ENCODE results near the gene ZNHIT1. TPM values are rescaled to one million over a fixed set of nuclear protein-coding genes. Genes with fewer than 3 reads are reported as not detected.

Gene ZNHIT1
- total and polyA plus RNA-seq, 4 donors, result 49.2 to 167 (median 70.9) TPM

DNA sequence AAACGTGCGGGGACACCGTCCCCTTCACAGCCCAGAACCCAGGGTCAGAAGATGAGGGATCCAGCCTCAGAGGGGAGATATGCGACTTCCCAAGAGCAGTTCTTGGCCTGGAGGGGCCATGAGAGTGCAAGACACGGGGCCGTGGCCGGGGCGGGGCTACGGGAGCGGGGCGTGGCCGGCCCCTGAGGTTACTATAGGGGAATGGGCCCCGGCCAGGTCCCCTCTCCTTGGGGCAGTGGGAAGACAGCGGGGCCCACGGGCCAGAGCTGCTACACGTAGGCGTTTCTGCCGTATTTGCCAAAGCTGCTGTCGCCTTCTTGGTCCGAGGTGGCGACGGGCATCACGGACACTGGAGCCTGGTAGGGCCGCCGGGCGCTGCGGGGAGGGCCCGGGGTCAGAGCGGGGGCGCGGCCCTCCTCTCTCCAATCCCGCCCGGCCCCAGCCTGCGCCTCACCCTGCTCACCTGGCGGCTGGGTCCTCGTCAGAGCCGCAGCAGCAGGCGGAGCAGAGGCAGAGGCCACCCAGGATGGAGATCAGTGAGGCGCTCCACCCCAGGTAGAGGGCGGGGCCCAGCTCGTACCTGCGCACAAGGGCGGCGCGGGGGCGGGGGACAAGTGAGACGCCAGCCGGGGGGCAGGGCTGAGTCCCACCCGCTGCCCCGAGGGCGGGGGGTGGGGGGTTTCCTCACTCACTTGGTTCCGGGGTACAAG lies 14.3 kb downstream of the ZNHIT1 start:
- Histone ChIP-seq H3K4me1 (ENCODE audit: control insufficient read depth in 5 of 5, insufficient read depth in 5 of 5, low read length in 5 of 5) (peaks cover 0 to 13% (median 7%) of the 10 kb centered on the region in 5 donors), H3K36me3 (ENCODE audit: control insufficient read depth in 4 of 4, insufficient read depth in 4 of 4, low read length in 4 of 4) (peaks cover 3 to 22% (median 4%) of the 10 kb centered on the region in 4 donors), H3K4me3 (peak overlapping the region; percentile 36), H3K9ac (ENCODE audit: insufficient read depth in 1 of 2, low read length in 2 of 2) (no peak overlapping the region), H3K9me3 (ENCODE audit: control insufficient read depth in 4 of 4, insufficient read depth in 3 of 4, low read length in 3 of 4) (no peaks in the 10 kb centered on the region), H3K27ac (ENCODE audit: low read depth in 1 of 2, low read length in 1 of 2) (peak overlapping the region in 1 of 2 donors; percentile 71), H3K27me3 (ENCODE audit: control insufficient read depth in 3 of 3, insufficient read depth in 3 of 3, low read length in 2 of 3) (no peaks in the 10 kb centered on the region)
- DNase-seq, result peak in 1 of 3 donors; percentile 43
- ATAC-seq (ENCODE audit: insufficient read depth, low FRiP score), result peak; percentile 76
- WGBS, 2 donors, result 35 to 76% methylated on average over 51 to 52 of the region's 52 CpGs
- TF ChIP-seq, protein P1, sequence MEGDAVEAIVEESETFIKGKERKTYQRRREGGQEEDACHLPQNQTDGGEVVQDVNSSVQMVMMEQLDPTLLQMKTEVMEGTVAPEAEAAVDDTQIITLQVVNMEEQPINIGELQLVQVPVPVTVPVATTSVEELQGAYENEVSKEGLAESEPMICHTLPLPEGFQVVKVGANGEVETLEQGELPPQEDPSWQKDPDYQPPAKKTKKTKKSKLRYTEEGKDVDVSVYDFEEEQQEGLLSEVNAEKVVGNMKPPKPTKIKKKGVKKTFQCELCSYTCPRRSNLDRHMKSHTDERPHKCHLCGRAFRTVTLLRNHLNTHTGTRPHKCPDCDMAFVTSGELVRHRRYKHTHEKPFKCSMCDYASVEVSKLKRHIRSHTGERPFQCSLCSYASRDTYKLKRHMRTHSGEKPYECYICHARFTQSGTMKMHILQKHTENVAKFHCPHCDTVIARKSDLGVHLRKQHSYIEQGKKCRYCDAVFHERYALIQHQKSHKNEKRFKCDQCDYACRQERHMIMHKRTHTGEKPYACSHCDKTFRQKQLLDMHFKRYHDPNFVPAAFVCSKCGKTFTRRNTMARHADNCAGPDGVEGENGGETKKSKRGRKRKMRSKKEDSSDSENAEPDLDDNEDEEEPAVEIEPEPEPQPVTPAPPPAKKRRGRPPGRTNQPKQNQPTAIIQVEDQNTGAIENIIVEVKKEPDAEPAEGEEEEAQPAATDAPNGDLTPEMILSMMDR (IDR thresholded peaks at IDR 0.05; ENCODE audit: control extremely low read depth, extremely low read depth), result no peak

DNA sequence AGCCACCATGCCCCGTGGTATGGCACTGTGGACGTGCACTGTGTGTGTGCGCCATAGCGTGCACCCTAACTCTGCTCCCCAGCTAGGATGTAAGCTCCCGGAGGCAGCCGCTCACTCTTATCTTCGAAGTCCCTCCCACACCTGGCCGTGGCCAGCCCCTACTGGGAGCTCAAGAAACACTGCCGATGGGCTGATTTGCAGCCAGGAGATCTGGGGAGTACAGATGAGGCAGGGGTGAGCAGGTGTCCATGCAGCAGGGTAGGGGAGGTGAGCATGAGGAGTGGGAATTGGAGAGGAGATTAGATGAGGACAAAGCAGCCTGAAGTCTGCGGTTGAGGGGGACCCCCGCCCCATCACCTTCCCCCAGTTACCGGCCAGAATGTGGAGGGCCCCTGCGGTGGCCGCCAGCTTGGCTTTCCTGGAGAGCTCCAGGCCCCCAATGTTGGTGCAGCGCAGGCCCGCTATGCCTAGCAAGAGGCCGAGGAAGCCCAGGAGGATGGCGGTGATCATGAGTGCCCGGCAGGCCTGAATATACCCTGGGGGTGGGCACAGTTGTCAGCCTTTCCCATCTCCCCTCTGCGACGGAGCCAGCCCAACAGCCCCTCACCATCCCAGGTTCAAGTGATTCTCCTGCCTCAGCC lies 16.1 kb downstream of the ZNHIT1 start:
- no peak for ATAC-seq (ENCODE audit: insufficient read depth, low FRiP score)
- no peaks in the 10 kb centered on the region for H3K9me3 ChIP-seq (ENCODE audit: control insufficient read depth in 4 of 4, insufficient read depth in 3 of 4, low read length in 3 of 4)
- no peak overlapping the region for H3K9ac ChIP-seq (ENCODE audit: insufficient read depth in 1 of 2, low read length in 2 of 2)
- peaks cover 3 to 22% (median 8%) of the 10 kb centered on the region in 4 donors for H3K36me3 ChIP-seq (ENCODE audit: control insufficient read depth in 4 of 4, insufficient read depth in 4 of 4, low read length in 4 of 4)
- TF ChIP-seq, protein P1 (IDR thresholded peaks at IDR 0.05; ENCODE audit: control extremely low read depth, extremely low read depth), result no peak
- no peaks in the 10 kb centered on the region for H3K27me3 ChIP-seq (ENCODE audit: control insufficient read depth in 3 of 3, insufficient read depth in 3 of 3, low read length in 2 of 3)
- no peak for DNase-seq
- H3K4me3 ChIP-seq, result no peak overlapping the region
- no peak overlapping the region for H3K27ac ChIP-seq (ENCODE audit: low read depth in 1 of 2, low read length in 1 of 2)
- peaks cover 0 to 18% (median 13%) of the 10 kb centered on the region in 5 donors for H3K4me1 ChIP-seq (ENCODE audit: control insufficient read depth in 5 of 5, insufficient read depth in 5 of 5, low read length in 5 of 5)
- WGBS, 2 donors, result 88 to 93% methylated on average over 21 of the region's 21 CpGs

DNA sequence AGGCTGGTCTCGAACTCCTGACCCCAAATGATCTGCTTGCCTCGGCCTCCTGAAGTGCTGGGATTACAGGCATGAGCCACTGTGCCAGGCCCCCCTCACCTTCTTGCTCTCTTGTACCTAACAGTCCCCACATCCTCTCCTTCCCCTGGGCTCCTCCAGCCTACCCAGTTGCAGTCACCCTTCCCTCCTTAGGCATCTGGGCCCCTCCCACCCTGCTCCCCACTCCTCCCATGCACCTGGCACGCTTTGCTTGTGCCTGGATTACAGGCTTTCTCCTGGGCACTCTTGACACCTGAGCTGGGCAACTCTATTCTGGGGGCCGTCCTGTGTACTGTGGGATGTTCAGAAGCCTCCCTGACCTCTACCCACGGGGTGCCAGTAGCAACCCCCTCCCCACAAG lies 16.7 kb downstream of the ZNHIT1 start:
- Histone ChIP-seq H3K4me1 (ENCODE audit: control insufficient read depth in 5 of 5, insufficient read depth in 5 of 5, low read length in 5 of 5) (peaks cover 0 to 18% (median 13%) of the 10 kb centered on the region in 5 donors), H3K4me3 (no peak overlapping the region), H3K27ac (ENCODE audit: low read depth in 1 of 2, low read length in 1 of 2) (peak overlapping the region in 1 of 2 donors; percentile 34), H3K36me3 (ENCODE audit: control insufficient read depth in 4 of 4, insufficient read depth in 4 of 4, low read length in 4 of 4) (peaks cover 0 to 25% (median 8%) of the 10 kb centered on the region in 4 donors), H3K27me3 (ENCODE audit: control insufficient read depth in 3 of 3, insufficient read depth in 3 of 3, low read length in 2 of 3) (no peaks in the 10 kb centered on the region), H3K9ac (ENCODE audit: insufficient read depth in 1 of 2, low read length in 2 of 2) (no peak overlapping the region), H3K9me3 (ENCODE audit: control insufficient read depth in 4 of 4, insufficient read depth in 3 of 4, low read length in 3 of 4) (no peaks in the 10 kb centered on the region)
- DNase-seq (no peak), ATAC-seq (ENCODE audit: insufficient read depth, low FRiP score) (no peak)
- TF ChIP-seq, protein P1 (IDR thresholded peaks at IDR 0.05; ENCODE audit: control extremely low read depth, extremely low read depth), result no peak
- WGBS, 2 donors, result 85 to 89% methylated on average over 5 of the region's 5 CpGs

Measured in lung (tissue), 12 donors.